ENCODE data around the gene CDH4.

DNA sequence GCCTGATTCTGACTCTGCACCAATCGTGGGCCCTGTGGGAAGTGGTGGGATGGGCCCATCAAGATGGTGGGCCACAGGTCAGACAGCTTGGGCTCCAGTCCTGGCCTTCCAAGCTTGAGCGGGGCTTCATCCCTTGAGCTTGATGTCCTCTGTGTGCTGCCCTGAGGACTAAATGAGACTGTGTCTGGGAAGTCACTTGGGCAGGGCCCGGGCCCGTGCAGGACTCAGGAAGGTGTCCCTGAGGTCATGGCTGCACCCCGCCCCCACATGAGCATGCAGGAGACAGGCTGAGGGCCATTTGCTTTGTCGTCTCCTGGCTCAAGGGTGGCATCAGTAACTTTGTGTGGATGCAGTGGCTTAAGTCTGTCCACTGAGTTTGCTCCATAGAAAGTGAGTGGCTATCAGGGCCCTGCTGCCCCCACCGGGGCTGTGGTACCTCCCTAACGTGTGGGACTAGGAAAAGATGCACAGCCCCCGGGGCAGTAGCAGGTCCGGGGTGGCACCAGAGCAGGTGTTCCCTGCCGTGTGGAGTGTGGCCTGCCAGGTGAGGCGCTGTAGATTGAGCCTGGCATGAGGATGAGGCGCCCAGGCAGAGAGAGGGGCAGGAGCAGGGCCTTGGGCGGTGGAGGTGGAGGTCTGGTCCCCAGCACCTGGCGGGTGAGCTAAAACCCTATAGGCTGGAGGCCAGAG lies 515.0 kb downstream of the CDH4 start:
- TF ChIP-seq, protein P1, sequence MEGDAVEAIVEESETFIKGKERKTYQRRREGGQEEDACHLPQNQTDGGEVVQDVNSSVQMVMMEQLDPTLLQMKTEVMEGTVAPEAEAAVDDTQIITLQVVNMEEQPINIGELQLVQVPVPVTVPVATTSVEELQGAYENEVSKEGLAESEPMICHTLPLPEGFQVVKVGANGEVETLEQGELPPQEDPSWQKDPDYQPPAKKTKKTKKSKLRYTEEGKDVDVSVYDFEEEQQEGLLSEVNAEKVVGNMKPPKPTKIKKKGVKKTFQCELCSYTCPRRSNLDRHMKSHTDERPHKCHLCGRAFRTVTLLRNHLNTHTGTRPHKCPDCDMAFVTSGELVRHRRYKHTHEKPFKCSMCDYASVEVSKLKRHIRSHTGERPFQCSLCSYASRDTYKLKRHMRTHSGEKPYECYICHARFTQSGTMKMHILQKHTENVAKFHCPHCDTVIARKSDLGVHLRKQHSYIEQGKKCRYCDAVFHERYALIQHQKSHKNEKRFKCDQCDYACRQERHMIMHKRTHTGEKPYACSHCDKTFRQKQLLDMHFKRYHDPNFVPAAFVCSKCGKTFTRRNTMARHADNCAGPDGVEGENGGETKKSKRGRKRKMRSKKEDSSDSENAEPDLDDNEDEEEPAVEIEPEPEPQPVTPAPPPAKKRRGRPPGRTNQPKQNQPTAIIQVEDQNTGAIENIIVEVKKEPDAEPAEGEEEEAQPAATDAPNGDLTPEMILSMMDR (IDR thresholded peaks at IDR 0.05): no peak
- no peak for TF ChIP-seq POLR2A (IDR thresholded peaks at IDR 0.05)
